Measurements from ENCODE around the gene CHTF18. TPM values are rescaled to one million over a fixed set of nuclear protein-coding genes. Genes with fewer than 3 reads are reported as not detected.

The CHTF18 gene
- polyA plus RNA-seq, 3 donors, result 0.57 to 13.8 (median 2.2) TPM

GRCh38 chr16:824194-824593 is 35.8 kb downstream of the CHTF18 start:
- Mint-ChIP-seq H3K9me3 (peaks cover 0 to 6% (median 2%) of the 10 kb centered on the region in 7 donors), H3K27me3 (ENCODE audit: low read depth in 3 of 3) (peaks cover 3 to 24% (median 11%) of the 10 kb centered on the region in 3 donors), H3K4me1 (no peaks in the 10 kb centered on the region), H3K27ac (no peak overlapping the region), H3K4me3 (no peak overlapping the region), H3K36me3 (no peaks in the 10 kb centered on the region)
- 94% methylated on average over 20 of the region's 22 CpGs for WGBS (ENCODE audit: insufficient coverage)
- no peaks in the 10 kb centered on the region for H3K4me1 ChIP-seq (ENCODE audit: control insufficient read depth in 1 of 2, insufficient read depth in 2 of 2, low read length in 2 of 2)
- H3K36me3 ChIP-seq (replicated peaks in 1 of 2; ENCODE audit: control insufficient read depth in 1 of 2, insufficient read depth in 2 of 2, low read length in 2 of 2), result no peaks in the 10 kb centered on the region
- no peak overlapping the region for H3K4me3 ChIP-seq (replicated peaks in 1 of 3; ENCODE audit: low read depth in 2 of 3, low read length in 3 of 3)
- intact Hi-C loops (cut with micrococcal nuclease), result loop anchor here in 1 of 2 donors (10.0 kb wide), 1 partner anchor 101 kb away; no protein-coding TSS in a partner anchor
- peaks cover 3 to 9% of the 10 kb centered on the region in 2 donors for H3K27me3 ChIP-seq (ENCODE audit: control insufficient read depth in 2 of 2, insufficient read depth in 2 of 2, low read length in 2 of 2)
- no peak overlapping the region for H3K4me2 ChIP-seq (replicated peaks; ENCODE audit: extremely low read depth, low read length, poor library complexity, severe bottlenecking)
- no peak overlapping the region for H3K9ac ChIP-seq (ENCODE audit: insufficient read depth, low read length, poor library complexity, severe bottlenecking)
- no peak overlapping the region for H3K27ac ChIP-seq (ENCODE audit: low read depth in 1 of 2, low read length in 2 of 2)
- no peak for DNase-seq
- H3K9me3 ChIP-seq (replicated peaks in 1 of 2; ENCODE audit: control insufficient read depth in 1 of 2, insufficient read depth in 1 of 2, low read length in 2 of 2), result peaks cover 0 to 5% of the 10 kb centered on the region in 2 donors
- H4K20me1 ChIP-seq (ENCODE audit: insufficient read depth, low read length), result no peaks in the 10 kb centered on the region
- no peak overlapping the region for H2AFZ ChIP-seq (ENCODE audit: insufficient read depth, low read depth, low read length, poor library complexity, severe bottlenecking)
- no peaks in the 10 kb centered on the region for H3K79me2 ChIP-seq (ENCODE audit: insufficient read depth, low read length)
- TF ChIP-seq CTCF (IDR thresholded peaks at IDR 0.05), result no peak

GRCh38 chr16:824601-825000 is 36.2 kb downstream of the CHTF18 start:
- no peaks in the 10 kb centered on the region for H3K36me3 ChIP-seq (replicated peaks in 1 of 2; ENCODE audit: control insufficient read depth in 1 of 2, insufficient read depth in 2 of 2, low read length in 2 of 2)
- H3K79me2 ChIP-seq (ENCODE audit: insufficient read depth, low read length), result no peaks in the 10 kb centered on the region
- Mint-ChIP-seq H3K9me3 (peaks cover 0 to 3% (median 2%) of the 10 kb centered on the region in 7 donors), H3K36me3 (no peaks in the 10 kb centered on the region), H3K4me1 (no peaks in the 10 kb centered on the region), H3K27me3 (ENCODE audit: low read depth in 3 of 3) (peaks cover 3 to 20% (median 11%) of the 10 kb centered on the region in 3 donors), H3K27ac (no peak overlapping the region), H3K4me3 (no peak overlapping the region)
- no peak overlapping the region for H3K4me3 ChIP-seq (replicated peaks in 1 of 3; ENCODE audit: low read depth in 2 of 3, low read length in 3 of 3)
- no peaks in the 10 kb centered on the region for H3K4me1 ChIP-seq (ENCODE audit: control insufficient read depth in 1 of 2, insufficient read depth in 2 of 2, low read length in 2 of 2)
- H2AFZ ChIP-seq (ENCODE audit: insufficient read depth, low read depth, low read length, poor library complexity, severe bottlenecking), result no peak overlapping the region
- H3K9ac ChIP-seq (ENCODE audit: insufficient read depth, low read length, poor library complexity, severe bottlenecking), result no peak overlapping the region
- no peak for TF ChIP-seq CTCF (IDR thresholded peaks at IDR 0.05)
- 91% methylated on average over 25 of the region's 25 CpGs for WGBS (ENCODE audit: insufficient coverage)
- no peak for DNase-seq
- H3K27ac ChIP-seq (ENCODE audit: low read depth in 1 of 2, low read length in 2 of 2), result no peak overlapping the region
- no peak overlapping the region for H3K4me2 ChIP-seq (replicated peaks; ENCODE audit: extremely low read depth, low read length, poor library complexity, severe bottlenecking)
- H4K20me1 ChIP-seq (ENCODE audit: insufficient read depth, low read length), result no peaks in the 10 kb centered on the region
- peaks cover 0 to 3% of the 10 kb centered on the region in 2 donors for H3K9me3 ChIP-seq (replicated peaks in 1 of 2; ENCODE audit: control insufficient read depth in 1 of 2, insufficient read depth in 1 of 2, low read length in 2 of 2)
- peaks cover 0 to 5% of the 10 kb centered on the region in 2 donors for H3K27me3 ChIP-seq (ENCODE audit: control insufficient read depth in 2 of 2, insufficient read depth in 2 of 2, low read length in 2 of 2)
- intact Hi-C loops (cut with micrococcal nuclease), result loop anchor here in 1 of 2 donors (10.0 kb wide), 1 partner anchor 100 kb away; no protein-coding TSS in a partner anchor
